NAMALWA (cell line): ENCODE results near the gene RPL14.
A peak's percentile ranks its signal among the peaks of the same experiment; 100 is the strongest.

ENCODE experiments used
- DNase-seq: peaks from one replicate; pipeline ENCODE4 v3.0.0-alpha.2; 2015; ENCODE audit warnings: low spot score

RPL14 gene

DNA sequence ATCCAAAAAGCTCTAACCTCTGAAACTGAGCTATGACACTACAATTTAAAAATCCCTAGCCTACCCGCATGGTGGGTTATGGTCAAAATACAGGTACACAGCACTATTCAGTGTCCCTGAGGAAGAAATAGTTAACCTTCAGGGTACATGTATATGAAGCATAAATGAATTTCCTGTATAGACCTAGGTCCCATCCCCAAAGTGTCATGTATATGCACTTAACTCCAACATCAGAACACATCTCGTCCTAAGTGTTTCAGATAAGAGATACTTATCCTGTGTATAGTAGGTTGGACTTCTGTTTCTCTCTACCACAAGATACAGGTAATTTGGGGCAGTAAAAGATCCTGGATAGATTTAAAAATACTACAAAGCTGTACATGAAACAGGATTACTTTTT is 6.4 kb downstream of the RPL14 start:
- DNase-seq = no peak

DNA sequence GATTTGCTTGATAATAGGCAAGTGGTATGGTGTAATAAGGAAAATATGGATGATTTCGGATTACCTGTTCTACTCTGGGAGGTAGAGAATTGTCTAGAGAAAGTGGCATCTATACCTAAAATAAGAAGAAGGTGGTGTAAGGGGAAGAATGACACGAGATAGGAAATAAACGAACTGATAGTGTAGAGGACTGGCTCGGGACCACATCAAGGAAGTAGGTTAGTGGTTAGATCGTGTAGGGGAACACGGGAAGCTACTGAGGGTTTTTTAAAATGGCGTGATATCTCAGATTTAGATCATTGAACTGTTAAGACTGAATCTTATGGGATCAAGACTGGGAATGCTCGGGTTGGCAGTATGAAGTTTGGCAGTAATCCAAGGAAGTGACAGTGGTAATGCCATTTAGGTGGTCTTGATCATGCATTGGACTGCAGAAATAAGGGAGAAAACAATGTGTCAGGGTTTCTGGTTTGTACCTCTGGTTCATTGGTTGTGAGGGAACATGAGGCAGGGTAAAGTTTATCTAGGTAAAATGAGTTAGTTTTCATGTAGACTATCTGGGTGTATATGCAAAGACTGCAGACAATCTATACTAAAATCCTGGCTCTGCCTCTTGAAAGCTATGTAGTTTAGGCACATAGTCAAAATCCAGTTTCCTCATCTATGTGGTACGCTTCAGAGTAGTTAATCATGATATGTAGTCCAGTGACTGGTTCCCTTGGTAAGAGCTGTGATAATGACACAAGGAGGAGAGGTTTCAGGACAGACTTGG is 7.4 kb downstream of the RPL14 start:
- DNase-seq = peak; percentile 28

DNA sequence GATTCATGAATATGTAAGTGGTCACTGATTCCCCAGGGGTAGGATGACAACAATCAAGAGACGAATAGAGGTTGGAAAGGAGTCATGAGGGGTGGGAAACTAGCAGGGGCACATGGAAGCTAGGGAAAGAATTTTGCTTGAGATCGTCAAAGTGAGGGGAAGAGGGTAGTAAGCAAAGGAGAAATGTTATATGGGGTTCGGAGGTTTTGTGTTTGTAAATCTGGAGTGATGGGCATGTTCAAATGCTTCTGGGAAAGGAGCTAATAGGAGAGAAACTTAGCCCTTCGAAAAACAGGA is 7.9 kb downstream of the RPL14 start:
- no peak for DNase-seq

DNA sequence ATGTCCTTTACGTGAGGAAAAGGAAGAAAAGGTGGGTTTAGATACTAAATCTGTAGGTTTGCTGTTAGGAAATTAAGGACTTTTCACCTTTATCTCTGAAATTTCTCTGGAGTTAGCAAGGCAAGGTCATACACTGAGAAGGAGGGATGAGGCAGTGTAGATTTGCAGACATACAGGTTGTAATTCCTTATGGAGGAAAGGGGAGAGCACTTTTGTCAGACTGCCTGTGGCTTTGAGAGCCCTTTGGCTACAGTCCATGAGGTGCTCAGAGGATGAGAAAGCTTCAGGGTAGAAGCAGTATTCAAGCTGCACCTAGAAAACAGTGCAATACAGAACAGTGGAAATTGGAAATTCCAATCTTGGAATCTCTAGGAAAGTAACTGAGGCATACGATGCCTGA is 8.3 kb downstream of the RPL14 start:
- DNase-seq = no peak

DNA sequence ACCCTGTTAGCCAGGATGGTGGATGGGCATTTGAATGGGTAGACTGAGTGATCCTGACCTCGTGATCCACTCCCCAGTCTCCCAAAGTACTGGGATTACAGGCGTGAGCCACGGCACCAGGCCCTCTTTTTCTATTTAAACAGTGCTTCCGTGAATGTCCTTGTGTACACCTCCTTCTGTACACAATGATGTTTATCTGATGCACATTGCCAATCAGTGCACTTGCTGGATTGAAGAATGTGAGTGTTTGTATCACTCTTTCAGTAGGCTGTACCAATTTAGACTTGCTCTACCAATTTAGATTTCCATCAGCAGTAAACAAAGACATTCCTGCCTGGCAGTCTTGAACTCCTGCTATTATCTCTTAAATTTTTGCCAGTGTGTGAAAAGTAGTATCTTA is 10.9 kb downstream of the RPL14 start:
- no peak for DNase-seq

DNA sequence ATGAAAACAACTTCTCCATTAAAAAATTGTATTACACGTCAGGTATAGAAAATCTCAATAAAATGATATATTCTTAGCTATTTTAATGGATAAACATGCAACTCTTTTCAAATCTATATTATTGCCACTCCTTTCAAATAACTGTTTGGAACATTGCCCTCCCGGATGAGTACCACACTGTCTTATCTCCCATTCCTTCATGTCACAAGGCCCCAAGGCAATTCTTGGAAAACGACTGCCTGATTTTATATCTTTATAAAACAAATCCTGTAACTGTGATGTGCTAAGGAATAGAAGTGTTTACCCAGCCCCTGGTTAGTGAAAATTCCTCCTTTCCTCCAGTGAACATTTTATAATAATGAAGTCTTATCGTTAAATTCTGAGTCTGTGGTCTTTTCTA is 13.6 kb downstream of the RPL14 start:
- DNase-seq = no peak

DNA sequence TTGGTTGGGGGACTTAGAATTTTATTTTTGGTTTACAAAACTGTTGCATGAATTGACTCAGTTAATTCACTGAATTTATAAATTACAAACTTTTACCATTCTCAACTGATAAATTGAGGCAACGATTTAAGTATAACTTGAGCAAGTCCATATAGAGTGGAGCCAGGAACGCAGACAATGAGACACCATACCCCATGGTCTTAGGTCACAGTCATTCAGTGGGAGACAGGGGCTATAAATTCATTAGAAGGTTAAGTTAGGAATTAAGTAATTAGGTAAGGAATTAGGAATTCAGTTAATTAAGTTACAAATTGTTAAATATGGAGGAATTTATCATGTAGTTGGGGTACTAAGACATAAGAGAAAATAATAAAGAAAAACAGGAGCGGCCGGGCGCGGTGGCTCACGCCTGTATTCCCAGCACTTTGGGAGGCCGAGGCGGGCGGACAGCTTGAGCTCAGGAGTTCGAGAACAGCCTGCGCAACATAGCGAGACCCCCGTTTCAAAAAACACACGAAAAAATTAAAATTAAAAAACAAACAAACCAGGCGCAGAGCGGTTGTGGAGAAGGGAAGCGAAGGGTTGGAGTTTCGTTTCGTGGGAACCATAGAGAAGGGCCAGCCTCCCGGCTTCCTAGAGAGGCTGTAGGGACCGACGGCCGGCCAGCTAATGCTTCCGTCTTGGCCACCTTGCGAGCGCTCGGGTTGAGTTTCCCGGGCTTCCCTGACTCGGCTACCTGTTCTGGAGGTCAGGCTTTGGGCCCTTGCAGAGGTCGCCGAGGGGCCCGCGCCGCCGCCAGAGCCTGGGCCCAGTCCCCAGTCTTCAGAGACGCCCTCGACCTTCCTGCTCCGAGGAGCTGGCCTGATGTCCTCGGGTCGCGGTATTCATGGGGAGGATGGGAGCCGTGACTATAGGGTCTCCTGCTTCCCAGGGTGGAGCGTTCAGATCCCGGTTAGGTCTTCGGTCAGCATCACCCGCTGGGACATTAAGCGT is 19.6 kb downstream of the RPL14 start, which contains the start of gene ZNF619:
ZNF619 (plus strand) TSS at position 645 of the 993 bp plus-strand sequence. CDS start 858 bp downstream, outside the sequence.
- DNase-seq = peak; percentile 58

DNA sequence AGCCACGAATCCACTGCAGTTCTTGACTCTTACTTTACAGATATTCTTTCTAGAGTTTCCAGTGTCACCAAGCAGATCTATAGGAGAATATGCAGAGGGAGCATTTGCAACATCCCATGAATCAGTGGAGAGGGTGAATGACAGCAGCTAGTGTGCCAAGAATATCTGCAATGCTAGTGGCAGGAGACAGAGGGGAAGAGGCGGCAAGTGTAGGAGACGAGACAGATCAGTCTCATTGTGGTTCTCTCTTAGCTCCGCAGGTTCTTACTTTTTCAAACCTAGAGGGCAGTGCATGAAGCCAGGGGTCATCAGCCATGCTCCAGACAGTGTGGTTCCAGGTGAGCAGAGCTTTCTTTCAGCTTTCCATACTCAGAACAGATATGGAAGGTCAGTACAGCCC is 20.5 kb downstream of the RPL14 start:
- DNase-seq = no peak

DNA sequence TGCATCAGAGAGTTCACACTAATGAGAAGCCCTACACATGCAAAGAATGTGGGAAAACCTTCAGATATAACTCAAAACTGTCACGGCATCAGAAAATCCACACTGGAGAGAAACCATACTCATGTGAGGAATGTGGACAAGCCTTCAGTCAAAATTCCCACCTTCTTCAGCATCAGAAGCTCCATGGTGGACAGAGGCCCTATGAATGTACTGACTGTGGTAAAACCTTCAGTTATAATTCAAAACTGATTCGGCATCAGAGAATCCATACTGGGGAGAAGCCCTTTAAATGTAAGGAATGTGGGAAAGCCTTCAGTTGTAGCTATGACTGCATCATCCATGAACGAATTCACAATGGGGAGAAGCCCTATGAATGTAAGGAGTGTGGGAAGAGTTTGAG is 30.0 kb downstream of the RPL14 start:
- no peak for DNase-seq

DNA sequence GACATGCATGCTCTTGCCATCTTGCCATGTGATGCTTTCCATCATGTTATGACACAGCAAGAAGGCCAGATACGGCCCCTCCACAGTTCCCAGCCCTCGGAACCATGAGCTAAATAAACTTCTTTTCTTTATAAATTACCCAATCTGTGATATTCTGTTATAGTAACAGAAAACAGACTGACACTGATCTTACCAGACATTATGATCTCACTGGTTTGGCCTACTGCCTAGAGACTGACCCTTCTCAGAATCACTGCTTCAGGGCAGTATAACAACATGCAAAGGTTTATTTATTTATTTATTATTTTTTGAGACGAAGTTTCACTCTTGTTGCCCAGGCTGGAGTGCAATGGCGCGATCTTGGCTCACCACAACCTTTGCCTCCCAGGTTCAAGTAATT is 33.8 kb downstream of the RPL14 start:
- no peak for DNase-seq

DNA sequence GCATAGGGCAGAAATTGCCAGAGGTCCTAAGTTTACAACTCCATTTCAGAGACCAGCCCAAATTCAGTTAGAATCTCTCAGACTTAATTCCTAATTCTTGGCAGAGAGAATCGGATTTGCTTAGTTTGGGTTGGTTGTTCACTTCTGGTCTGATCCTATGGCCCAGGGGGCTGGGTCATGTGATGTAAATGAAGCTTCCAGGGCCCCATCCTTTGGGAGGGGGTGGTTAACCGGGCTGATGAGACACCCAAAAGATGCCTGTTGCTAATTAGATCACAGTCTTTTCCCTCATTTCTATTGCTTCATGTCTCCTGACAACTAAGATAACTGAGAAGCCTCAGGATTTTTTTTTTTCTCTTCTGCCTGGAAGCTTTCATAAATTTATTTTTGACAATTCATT is 37.6 kb downstream of the RPL14 start:
- DNase-seq = no peak

DNA sequence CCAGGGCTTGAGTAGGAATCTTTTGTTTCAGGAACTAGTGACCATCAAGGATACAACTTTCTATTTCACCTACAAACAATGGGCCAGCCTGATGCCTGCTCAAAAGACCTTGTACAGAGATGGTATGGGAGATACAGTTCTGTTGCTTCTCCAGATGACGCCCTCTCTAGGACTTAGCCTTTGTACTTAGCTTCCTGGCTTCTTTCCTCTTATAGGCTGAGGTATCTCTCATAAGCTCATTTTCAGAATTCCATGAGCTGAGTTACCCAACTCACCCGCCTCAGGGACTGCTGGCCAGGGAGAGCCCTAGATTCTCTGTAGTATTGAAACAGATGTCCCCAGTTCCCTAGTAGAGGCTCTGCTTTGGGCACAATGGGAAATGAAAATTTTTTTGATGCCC is 40.1 kb downstream of the RPL14 start:
- DNase-seq = no peak

DNA sequence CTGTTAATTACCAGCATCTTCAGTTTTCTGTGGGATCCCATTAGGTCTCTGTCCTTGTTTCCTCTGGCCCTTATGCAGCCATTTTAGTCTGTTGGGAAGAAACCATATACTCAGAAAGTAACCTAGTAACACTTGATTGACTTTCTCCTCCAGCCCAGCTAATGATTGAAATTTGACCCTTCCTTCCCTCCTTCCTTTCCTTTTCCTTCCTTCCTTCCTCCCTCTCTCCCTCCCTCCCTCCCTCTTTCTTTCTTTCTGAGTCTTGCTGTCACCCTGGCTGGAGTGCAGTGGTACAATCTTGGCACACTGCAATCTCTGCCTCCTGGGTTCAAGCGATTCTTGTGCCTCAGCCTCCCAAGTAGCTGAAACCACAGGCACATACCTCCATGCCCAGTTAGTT is 42.8 kb downstream of the RPL14 start:
- DNase-seq = no peak

DNA sequence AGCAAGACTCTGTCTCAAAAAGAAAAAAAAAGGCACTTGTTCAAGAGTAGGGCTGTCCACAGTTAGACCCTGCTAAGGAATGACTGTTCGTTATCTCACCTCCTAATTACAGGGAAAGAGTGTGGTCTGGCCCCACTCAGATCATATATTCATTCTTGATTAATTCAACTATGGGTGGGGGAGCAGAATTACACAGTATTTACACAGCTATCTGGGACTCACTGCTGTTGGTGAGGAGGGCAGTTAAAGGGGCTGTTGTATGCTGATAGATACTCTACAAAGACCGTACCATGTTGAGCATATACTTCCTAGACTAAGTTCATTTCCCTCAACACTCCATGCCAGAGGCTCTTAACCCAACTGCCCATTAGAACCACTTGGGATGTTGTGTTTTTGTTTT is 44.9 kb downstream of the RPL14 start:
- DNase-seq = no peak

DNA sequence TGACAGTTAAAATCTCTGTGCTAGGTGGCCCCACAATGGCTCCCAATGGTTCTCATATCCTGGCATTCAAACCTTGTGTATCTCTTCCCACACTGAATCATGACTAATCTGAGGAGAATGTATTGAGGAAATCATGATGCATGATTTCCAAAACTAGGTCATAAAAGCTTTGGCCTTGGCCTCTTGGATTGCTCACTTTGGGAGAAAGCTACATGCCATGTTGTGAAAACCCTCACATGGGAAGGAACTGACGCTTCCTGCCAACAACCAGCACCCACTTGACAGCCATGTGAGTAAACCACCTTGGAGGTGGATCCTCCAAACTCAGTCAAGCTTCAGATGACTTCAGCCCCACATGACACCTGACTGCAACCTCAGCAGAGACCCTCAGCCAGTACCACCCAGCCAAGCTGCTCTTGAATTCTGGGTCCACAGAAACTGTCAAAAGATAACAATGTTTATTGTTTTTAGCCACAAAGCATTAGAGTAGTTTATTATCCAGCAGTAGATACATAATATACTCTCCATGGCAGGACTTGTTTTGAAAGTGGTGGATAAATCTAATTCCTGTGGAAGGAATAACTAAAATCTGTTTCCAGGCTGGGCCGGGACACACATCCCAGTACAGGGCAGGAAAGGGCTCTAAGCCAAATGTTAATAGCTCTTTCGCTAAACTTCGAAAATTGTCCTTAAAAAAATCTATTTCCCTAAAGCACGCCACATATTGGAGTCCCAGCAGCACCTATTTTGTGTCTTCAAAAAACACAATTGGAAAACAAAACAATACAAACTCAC is 47.7 kb downstream of the RPL14 start:
- DNase-seq = no peak

DNA sequence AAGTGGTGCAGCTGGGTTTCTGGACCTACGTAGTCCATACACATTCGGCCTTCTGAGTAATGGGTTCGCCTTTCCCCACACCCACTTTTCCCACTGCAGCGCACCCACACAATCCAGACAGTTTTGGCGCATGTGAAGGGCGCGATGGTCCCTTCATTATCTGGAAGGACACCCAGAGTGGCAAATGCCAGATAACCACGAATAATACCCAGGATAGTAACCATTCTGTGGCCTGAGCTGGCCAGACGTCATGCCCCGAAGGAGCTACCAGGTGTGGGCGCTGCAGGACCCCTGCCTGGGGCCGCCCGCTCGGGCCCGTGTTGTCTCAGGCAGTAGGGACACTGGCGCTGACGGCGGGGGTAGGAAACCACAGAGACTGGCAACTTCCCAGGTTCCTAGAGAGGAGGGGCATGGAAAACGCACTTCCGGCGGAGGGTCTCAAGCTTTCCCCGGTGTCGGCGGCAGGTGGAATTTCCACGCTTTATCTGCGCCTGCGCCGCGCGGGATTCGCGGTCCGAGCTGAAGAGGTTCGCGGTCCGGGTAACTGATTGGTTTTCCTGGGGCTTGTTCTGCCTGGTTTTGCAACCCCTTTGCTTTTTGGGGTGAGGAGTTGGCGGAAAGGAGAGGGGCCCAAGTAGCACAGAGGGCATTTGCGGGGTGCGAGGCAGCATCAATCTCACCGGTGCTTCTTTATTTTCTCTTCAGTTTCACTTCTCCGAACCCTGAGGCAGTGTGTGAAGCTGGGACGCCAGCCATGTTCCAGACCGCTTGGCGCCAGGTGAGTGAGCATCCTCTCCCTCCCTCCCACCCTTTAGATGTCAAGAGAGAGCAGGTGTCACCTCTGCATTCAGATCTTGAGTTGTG is 48.7 kb downstream of the RPL14 start, which contains the start of gene ZNF620:
ZNF620 (plus strand) TSS at position 441 of the 864 bp plus-strand sequence; CDS start at position 755, 314 bp downstream.
- no peak for DNase-seq

DNA sequence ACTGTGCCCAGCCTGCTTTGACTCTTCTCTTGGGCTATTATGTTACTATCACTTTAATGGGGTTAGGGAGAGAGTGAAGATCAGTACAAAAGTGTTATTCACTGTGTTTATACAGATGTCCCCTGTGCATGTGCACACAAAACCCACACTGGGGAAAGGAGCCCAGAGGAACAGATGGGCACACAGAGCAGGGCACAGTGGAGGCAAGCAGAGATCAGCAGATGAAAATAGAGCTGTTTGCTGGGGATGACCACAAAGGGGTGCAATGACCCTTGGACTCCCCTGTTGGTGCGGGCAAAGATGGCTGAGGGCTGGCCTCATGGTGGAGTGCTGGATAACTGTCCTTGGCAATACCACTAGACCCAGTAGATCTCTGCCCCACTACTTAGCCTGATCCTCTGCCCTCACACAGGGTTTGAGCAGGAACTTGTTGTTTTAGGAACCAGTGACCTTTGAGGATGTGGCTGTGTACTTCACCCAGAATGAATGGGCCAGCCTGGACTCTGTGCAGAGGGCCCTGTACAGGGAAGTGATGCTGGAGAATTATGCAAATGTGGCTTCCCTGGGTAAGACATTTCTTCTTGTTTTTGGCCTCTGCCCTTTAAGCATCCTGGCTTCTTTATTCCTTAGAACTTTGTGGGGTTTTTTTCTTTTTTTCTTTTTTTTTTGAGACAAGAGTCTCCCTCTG is 54.0 kb downstream of the RPL14 start:
- no peak for DNase-seq

DNA sequence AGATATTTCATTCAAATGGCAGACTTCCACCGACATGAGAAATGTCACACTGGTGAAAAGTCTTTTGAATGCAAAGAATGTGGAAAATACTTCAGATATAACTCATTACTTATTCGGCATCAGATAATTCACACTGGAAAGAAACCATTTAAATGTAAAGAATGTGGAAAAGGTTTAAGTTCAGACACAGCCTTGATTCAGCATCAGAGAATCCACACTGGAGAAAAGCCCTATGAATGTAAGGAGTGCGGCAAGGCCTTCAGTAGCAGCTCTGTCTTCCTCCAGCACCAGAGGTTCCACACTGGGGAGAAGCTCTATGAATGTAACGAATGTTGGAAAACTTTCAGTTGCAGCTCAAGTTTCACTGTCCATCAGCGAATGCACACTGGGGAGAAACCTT is 59.1 kb downstream of the RPL14 start:
- no peak for DNase-seq

DNA sequence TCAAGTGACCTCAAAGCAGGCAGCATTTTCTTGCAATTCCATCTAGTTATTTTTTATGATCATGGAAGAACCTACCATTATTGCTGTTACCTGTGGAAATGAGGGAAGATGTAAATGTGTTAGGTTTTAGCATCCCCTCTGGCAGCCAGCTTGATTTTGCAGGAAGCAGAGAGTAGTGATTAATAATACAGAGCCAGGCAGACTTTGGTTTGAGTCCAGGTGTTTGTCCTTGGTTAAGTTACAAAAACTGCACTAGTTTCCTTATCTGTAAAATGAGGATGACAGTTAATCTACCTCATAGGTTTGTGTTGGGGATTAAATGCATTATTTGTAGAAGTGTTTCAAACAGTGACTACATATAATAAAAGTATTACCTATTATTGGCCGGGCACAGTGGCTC is 60.9 kb downstream of the RPL14 start:
- DNase-seq = no peak
